GM18508 (cell line): ENCODE measurements around the gene KAT6B.
"Not testable (repeated sequence)": the region's sequence is repeated elsewhere in the genome, so short reads cannot be mapped to it uniquely, and the experiment has no call there.

Source experiments
- ATAC-seq: cut with Tn5 transposase; IDR thresholded peaks from one replicate; pipeline ENCODE4 v1.9.1; 2021; ENCODE audit warnings: moderate number of reproducible peaks; ENCODE audit not compliant: insufficient read depth, unreplicated experiment

The KAT6B gene

DNA sequence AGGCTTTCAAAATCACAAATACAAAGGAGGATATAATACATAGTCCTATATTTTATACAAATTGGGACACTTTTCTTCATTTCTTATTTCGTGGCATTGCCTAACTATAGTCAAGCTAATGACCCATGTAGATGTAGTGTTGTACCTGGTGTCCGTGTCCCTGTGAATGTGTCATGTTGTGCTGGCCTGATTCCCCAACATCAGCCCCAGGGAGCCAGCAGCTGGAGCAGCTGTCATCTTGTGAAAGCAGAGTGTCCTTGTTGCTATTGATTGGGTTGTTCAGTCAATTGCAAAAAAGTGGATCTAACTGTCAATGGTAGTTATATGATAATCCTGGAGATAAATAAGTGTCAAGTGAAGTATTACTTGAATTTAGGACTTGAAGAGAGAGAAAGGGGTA, 86.3 kb downstream of the KAT6B start:
- no peak for ATAC-seq

DNA sequence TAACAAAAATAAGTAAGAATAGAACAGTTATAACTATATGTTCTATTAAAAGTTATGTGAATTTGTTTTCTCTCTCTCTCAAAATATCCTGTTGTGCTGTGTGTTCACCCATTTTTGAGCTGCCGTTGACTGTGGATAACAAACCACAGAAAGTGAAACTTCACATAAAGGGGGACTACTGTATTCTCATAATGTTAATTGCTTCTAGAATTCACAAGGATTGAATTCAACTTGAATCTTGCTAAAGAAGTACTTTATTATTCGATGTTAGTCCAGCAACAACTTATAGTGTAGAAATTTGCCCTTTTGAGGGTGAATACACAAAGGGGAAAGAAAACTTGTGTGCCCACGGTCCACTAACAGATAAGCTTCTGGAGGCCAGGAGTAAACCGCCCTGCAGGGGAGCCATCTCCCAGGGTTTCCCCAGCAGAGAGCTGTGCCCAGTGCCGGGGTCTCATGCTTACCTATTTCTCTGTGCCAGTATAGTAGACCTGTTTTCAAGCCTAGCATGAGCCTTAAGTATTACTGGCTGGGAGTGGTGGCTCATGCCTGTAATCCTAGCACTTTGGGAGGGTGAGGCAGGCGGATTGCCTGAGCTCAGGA, 87.1 kb downstream of the KAT6B start:
- ATAC-seq = no peak

DNA sequence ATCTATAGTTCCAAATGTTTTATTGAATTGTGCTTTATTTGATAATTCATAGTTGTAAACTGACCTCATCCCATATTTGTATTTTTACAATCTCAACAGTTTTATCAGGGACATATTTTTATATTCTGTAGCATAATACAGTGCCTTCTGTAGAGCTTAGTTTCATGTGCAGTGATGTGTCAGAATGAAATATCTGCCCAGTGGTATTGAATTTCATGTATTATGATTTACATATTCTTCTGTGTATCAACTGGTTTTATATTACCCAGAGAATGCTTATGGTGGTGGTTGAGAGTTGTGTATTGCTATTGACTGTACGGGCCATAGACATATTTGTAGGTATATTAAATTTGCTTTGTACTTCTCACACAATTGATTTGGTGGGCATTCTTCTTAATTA, 89.9 kb downstream of the KAT6B start:
- ATAC-seq = no peak

DNA sequence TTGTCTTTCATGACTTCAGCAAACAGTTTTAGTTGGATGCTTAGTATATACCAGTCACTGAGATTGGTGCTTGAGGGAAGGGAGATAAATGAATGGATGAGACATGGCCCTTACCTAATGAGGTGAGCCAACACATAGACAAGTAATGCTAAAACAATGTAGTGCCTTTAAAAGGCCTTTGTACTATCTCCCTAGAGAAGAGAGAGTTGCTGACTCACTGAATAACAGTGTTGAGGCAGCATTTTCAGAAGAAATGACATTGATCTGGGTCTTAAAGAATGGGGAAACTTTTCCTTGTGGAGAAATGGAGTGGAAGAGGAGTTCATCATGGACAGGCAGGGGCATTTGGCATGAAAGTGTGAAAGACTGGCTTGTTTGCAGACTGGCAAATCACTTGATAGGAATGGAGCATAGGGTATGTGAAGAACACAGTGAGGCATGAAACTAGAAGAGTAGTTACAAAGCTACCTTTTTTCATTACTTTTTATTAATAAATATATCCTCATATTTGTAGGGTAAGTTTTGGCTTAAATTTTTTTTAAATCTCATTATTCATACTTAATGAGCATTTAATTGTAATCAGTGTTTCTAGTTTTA, 91.2 kb downstream of the KAT6B start:
- ATAC-seq = no peak

DNA sequence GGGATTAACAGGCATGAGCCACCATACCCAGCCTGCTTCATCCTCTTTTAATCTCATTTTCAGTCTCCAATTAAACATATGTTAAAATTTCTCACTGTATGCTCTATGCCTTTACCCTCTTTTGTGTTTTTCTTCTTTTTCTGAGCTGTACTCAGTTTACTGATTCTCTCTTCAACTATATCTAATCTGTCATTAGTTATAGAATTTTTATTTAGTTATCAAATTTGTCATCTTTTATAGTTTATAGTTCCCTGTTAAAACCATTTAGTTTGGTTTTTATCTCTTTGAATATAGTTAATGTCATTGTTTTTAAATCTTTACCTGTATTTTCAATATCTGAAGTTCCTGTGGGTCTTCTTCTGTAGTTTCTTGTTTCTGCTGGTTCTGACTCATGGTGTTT, 93.3 kb downstream of the KAT6B start:
- ATAC-seq = no peak

DNA sequence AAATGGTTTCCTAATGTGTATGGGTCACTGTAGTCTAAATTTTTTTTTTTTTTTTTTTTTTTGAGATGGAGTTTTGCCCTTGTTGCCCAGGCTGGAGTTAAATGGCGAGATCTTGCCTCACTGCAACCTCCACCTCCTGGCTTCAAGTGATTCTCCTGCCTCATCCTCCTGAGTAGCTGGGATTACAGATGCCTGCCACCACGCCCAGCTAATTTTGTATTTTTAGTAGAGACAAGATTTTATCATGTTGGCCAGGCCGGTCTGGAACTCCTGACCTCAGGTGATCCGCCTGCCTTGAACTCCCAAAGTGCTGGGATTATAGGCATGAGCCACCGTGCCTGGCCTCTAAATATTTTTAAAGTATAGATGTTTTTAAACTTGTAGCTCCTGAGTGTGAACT, 94.7 kb downstream of the KAT6B start:
- ATAC-seq = not testable (repeated sequence)

DNA sequence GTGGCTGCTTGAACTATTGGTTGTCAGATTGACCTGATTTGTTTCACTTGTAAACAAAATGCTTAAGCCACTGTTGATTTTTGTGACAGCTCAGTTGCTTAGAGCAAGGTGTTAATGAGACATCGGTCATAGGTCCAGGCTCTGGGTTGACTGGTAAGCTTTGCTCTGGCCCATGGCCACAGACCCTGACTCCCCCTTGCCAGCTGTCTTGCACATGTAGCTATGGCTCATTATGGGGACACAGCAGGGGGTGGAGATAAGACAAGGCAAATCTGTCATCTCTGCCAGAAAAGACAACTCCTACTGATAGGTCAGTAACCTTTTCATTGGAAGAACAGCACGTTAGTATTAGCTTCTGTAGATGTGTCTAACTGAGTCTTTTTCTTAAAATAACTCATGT, 95.3 kb downstream of the KAT6B start:
- no peak for ATAC-seq

DNA sequence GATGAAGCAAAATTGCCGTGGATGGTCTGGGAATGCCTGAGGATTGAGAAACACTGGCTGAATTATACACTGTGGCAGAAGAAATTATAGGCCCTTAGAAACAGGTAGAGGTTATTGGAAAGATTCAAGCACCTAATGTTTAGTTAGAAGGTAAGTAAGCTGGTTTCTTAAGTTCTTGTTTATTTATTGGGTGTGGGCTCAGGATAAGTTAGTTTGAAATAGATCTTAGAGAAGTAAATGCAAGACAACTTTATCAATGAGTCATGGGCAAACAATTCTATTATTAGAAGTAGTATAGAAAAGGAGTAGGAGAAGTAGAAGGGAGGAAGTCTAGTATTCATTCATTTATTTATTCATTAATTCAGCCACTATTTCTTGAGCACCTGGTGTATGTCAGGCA, 96.5 kb downstream of the KAT6B start:
- ATAC-seq = no peak

DNA sequence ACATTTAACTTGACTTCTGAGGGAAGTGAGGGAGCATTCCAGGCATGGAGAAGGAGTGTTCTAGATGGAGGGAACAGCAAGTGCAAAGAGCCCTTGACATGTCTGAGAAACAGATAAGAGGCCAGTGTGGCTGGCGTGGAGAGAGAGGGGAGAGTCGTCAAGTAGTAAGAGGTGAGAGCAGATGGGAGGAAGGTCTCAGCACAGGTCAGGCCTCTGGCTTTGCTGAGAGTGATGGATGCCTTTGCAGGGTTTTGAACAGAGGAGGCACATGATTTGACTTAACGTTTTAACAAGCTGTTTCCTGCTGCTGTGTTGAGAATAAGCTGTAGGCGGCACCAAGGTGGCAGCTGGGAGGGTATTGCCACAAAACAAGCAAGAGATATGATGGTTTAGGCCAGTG, 97.2 kb downstream of the KAT6B start:
- ATAC-seq = no peak

DNA sequence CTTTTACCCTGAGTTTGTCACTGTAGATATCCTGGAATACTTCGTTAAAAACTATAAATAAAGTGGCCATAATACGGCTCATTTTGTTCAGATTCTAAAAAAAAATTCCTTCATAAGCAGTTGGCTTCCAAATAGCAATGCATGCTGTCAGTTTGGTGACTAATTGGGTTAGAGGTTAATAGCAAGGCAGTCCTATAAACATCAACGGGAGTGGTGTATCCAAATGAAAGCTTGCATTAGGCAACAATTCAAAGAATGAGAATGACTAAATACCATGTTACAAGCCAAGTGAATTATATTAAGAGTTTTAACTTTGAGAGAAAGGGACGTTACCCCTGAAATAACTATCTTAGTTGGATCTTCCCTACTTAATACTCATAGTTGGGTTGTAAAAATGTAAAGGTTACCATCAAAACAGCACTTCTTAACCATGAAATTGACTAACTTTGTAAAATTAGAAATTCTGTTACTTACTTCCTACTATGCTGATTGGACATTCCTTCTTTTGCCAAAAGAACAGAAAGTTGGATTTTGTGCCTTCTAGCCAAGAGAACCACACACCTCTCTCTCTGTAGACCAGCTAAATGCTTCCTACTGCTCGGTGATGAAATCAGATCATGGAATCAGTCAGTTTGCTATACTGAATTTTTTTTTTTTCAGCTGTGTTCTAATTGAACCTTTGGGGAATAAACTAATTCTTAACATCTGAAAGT, 98.0 kb downstream of the KAT6B start:
- no peak for ATAC-seq

DNA sequence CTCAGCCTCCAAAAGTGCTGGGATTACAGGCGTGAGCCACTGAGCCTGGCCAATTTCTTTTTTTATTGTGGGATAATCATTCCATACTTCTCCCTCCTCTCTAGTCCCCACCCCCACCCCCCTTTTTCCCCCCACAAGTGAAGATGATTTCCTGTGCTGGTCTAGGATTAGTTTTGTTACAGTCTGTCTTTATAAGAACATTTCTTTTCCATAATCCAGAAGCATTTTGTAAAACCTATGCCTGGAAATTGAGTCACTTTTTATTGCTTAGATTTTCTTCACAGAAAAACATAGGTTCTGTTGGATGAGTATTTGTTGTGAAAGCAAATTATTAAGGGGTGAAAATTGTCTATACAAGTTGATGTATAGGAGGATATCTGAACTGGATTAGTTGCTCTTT, 98.9 kb downstream of the KAT6B start:
- ATAC-seq = no peak

DNA sequence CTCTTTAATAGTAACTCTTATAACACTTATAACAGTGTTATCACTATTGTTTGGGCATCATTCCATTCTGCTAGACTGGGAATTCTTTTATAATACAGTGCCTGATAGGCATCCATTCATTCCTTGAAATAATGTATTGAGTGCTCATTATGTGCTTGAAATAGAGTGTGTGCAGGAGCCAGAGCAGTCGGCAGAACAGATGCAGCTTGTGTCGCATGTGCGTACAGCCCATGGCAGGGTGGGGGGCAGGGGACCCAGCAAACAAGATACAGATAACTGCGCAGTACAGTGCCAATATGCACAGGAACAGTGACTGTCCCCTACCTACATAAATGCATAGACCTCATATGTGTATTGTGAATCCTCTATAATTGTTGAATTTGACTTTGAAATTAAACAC, 99.3 kb downstream of the KAT6B start:
- ATAC-seq = no peak

DNA sequence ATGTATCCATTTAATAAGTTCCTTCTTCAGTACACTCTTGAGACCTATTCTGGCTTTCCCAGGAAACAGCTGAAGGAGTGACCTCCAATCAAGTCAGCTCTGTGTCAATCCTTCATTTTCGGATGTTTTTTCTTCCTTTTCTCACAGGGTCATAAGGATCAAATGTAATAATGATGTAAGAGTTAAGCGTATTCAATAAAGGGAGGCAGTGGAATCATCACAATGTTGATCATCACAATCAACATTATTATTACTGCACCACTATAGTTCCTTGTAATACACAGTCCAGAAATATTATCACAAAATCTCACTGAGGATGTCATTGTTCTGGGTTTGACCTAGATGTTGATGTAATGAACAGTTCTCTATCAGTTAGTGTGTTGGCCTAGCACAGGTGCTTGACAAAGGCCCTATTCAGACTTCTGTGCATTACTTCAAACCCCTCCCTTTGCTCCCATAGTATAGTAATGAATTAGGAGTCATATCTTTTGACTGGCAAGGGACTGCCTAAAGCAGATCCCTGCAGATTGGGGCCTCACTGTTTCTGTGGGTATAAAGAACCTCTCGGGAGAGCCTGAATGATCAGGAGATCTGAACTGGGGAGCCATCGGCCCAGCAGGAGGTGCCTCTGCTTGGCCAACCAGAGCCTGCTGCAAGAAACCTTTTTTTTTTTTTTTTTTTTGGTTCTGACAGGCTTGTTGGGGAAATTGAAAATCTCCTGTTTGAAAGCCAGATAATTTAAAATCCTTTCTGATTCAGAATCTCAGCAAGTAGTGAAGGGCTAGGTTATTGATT, 100.6 kb downstream of the KAT6B start:
- no peak for ATAC-seq

DNA sequence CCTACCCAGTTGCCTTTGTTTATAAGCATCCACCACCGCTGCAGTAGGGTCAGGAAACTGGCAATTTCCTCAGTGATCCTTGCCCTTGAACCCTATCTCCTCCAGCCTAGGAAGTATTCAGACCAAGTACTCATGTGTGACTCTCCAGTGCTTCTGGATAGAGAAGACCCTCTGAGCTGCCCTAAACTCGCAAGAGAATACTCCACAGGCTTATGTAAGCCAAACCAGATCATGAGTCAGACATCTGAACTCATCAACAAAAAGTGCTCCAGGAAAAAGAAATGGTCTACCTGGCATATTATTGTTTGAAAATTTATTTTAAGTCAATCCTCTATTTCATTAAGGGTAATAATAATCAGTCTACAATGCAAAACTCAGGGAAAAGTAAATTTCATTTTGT, 101.3 kb downstream of the KAT6B start:
- ATAC-seq = no peak

DNA sequence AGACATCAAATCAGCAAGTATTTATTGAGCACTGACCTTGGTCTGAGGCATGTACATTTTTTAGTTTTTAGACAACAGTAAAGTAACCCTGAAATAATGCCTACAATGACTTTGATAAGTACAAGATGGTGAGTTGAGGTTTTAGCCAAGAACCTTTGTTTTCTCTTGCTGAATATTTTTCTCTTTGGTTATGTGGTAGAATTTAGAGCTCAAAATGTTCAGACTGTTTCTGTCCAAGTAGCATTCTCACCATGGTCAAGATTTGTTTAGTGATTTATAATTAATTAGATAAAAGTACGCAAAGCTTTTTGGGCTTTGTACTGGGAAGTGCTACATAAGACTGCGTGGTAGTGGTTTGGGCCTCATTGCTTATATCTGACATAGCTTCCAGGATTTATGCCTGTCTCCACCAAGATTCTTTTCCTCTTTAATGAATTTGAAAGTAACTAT, 102.4 kb downstream of the KAT6B start:
- no peak for ATAC-seq

DNA sequence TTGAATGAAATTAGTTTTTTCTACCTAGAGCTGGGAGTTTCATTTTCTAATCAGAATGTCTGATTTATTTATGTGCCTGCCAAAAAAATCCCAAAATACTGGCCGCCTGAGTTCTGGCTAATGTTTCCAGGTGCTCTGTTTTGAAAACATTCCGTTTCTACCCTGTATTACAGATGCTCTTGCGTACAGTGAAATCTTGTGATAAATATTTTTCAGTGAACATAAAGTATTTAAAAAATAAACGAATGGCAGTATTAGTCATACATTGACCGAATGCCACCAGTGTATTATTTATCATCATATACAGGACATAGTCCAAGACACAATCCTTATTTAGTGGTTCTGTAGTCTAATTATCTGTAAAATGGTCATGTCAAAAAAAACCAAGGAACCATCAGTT, 102.8 kb downstream of the KAT6B start:
- no peak for ATAC-seq

DNA sequence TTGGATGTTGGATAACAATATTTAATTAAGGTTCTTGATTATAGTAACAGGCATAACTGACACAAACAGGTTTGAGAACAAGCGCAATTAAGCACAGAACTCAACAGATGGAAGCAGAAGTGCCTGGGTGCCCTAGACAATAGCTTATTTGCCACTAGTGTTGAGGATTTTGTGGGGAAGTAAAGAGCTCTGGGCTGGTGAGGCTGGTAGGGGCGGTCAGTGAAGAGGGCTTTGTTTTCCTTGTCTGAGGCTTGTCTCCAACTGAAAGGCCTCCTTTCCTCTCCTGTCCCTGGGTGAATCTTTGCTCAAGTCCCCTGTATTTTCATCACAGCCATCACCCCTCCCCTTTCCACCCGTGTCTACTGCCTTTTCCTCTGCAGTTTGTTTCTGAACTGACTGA, 104.6 kb downstream of the KAT6B start:
- ATAC-seq = no peak

DNA sequence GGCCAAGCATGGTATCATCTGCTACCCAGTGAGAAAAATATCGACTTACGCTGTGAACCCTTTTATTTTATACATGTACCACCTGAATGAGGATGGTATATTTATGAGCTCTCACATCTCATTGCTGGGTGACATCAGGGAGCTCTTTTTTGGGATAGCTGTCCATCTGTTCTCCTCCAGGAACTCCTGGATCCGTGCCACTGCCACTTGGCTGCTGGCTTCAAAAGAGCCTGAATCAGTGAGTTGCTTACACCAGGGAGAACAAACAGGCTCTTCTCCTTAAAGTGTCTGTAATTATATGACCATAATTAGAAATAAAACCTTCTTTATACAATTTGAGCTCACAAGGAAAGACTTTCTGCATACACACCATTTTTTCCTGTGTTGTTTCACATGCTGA, 106.2 kb downstream of the KAT6B start:
- no peak for ATAC-seq

DNA sequence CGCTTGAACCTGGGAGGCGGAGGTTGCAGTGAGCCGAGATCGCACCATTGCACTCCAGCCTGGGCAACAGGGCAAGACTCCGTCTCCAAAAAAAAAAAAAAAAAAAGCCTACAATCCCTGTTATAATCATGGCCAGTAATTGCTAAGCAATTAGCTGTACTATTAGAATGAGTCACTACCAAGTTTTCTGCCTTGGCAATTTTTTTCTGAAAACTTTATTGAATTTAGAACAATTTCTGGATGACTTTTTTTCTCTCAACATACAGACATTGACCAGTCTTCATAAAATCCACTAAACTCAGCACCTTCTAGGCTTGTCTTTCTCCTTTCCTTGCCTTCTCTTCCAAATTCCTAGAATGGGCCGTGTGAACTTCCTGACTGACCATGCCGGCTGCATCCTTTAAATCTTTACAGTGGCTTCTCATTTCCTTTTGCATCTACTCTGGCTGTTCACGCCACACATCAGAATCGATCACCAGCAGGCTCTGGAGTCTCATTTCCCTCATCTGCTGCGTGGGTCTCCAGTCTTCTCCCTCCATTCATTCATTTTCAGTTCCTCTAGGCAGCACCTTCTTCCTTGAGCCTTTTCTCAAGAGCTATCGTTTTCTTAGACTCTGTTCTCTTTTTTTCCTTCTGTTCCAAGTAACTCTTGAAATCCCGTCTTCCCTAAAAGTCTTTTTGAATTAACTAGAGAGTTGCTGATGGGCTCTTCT, 107.9 kb downstream of the KAT6B start:
- ATAC-seq = no peak

DNA sequence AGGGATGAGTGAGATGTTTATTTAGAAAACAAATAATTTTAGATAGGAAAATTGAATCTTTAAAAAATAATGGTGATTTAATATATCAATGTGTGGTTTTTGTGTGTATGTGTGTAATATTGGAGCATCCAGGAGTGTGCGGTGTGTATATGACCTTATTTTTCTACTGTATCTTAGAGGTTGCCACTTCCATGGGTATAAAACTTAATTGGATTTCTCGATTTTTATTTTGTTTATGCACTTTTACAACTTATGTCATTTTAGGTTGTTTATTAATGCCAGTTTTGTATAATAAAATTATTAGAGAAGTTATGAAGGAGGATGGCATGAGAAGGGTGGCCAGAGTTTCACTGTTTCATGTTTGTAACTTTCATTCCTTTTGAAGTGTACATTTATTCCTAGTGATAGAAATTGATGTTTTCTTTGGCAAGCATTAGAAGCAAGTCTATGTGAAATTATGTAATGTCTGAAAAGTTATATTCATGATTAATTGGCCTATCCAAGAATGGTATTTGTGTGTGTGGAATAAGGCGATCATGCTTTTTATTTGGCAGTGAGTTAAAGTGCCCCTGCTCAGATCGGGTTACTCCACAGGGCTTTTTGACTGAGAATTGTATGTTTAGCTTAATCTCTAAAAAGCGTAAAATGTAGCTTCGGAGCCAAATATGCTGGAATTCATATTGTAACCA, 110.3 kb downstream of the KAT6B start:
- ATAC-seq = no peak
